DMS53 treated with DMSO at 0.1 percent for 48 hours (cell line): ENCODE data around the gene COLEC12.

Experiments used
- DNase-seq: peaks from one replicate; lab custom pipeline; 2025; ENCODE audit not compliant: unreplicated experiment; lab: John Stamatoyannopoulos, UW

The COLEC12 gene

DNA sequence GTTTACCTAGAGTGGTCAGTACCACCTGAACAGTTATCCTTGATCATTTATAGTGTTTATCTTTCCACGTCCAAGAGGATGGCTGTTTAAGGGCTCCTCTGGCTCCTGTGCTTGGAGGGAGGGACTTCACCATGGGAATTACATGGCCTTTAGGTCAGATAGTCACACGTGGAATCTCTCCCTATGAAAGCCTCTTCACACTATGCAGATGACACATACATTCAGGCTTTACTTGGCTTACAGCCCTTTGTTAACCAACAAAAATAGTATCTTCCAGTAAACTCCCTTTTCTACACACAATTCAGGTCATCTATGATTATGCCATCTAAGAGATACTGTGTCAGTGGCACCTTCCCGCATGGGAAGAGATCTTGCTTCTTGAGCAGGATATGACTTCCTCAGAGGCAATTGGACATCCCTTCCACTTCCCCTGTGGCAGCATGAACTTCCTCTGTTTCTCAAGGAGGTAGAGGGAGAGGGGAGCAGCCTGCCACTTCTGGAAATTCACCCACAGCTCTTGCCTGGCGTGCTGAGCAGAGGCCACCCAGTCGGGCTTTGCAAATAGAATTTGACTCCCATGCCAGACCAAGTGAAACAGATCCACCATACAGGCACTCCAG is 53.5 kb downstream of the COLEC12 start:
- no peak for DNase-seq

DNA sequence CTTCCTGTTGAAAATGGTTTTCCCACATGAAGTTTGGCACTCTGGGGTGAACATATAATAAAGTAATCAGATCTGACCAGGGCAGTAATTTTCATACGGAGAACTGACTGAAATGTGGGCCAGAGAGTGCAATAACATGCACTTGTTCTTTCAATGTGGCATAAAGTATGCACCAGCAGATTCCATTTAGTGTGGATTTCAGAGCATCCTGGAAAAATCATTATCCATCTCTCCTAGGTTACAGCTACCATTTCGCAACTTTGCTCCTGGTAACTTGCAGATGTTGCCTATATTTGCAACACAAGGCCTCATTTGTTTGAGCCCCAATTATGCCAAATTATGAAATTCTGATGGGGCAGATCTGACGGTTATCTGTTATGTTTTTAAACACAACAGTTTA is 55.4 kb downstream of the COLEC12 start:
- no peak for DNase-seq

DNA sequence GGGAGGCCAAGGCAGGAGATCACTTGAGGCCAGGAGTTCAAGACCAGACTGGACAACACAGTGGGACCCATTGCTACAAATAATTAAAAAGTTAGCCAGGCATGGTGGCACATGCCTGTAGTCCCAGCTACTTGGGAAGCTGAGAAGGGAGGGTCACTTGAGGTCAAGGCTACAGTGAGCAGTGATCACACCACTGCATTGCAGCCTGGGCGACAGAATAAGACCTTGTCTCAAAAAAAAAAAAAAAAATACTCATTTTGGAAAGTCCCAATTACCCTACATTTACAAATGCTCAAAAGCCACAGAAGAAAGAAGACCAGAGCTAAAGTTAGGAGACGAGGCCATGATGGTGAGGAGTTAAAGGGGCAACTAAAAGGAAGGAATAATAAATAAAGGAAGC is 61.9 kb downstream of the COLEC12 start:
- no peak for DNase-seq

DNA sequence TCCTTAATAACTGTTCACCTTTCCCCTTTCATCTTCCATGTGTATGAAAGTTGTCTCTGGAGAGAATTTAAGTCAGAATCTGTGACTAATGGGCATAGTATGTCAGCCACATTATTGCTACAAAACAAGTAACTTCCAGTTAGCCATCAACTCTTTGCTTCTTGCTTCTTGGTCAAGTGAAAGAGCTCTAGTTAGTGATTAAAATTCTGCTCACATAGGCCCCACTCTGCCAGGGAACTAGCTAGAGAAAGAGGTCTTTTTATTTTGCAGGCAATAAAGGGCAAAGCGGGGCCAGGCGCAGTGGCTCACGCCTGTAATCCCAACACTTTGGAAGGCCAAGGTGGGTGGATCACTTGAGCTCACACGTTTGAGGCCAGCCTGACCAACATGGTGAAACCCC is 64.6 kb downstream of the COLEC12 start:
- no peak for DNase-seq

DNA sequence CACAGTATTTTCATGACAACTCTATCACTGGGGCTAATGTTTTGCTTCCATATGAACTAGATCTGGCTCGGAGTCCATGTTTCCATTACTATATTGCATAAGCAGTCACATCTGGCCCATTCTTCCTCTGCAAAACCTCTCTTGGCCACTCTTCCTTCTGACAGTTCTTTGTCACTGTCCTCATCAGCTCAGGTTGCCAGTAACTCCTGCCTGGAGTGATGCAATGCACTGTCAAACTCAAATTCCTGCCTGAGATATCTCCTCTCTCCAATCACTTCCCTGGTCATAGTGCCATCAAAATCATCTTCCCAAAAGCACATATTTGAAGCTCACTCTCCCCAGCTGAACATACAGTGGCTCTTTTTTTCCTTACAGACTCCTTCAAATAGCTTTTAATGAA is 66.1 kb downstream of the COLEC12 start:
- no peak for DNase-seq

DNA sequence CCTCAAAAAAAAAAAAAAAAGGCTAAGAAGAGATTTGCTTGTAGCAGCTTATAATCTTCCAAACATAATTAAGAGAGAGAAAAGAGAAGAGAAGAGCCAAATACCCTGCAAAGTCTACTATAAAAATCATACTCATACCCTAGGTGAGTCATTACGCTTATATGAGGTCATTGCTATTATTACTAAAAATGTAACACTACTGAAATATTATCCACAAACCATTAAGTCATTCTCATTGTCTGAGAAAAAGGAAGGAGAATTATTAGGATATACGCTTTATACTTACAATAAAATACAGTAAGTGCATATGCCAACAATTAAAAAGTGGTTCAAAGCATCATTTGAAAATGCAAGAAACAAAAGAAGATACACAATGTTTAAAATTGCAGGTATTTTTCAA is 66.5 kb downstream of the COLEC12 start:
- DNase-seq: no peak

DNA sequence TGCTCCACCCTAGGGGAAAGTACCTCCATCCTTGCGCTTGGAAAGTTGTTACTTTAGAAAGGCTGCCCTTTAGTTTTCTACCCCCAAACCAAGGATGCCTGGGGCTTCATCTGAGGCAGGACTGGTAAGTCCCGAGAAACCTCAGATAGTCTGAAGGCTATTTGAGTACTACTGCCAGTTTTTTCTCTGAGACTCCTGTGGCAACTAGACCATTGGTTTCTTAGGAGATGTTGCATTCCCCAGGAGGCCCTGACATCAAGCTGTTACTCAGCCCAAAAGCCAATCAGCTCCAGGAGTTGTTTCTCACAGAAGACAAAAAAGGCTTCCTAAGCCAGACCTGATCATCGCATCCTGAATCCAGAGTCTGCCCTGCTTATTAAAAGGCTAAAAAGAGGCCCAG is 67.2 kb downstream of the COLEC12 start:
- no peak for DNase-seq

DNA sequence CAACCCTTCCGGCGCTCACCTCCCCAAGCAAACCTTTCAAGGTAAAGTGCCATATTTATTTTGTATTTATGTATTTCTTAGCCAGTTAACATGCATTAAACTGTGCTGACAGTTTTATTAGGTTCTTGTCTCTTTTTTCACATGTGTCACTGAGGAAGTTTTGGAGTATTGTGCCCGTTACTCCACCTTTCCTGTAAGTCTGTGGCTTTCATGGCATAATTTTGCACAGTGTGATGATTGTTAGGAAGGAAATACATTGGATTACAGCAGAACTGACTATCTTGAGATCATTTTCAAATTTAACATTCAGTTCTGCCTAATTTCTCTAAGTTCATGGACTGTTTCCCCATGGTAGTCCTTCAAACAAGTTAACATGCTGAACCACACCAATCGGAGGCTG is 67.7 kb downstream of the COLEC12 start:
- DNase-seq: no peak

DNA sequence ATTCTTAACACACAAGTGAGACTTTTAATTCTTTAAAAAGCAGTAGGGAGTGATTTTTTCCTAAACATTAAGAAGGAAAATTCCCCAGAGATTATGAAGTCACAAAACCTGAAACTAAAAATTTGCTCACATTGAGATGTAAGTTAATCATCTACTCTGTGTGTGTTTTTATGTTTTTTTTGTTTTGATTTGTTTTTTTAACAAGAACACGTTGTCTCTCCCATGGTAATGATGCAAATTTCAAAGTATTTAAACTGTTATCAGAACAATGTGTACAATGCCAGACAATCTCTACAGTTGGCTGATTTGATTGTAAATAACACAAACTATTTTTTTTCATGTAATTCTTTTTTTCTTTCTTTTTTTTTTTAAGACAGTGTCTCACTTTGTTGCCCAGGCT is 71.5 kb downstream of the COLEC12 start:
- DNase-seq: no peak

DNA sequence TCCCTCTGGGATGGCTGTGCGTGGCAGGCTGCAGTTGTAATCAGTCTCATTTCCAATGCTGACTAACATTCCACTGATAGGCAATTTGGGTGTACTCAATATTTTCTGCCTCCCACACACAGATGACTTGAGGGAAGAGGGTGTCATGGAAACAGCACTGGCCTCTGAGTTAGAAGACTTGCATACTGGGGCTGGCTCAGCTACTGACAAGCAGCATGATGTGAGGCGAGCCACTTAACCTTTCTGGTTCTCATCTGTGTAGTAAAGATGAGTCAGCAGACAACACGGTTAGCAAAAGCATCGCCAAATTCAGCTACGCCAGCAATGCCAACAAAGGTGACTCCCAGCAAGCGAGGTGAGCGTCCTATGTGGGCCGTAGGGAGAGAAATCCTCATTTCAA is 73.5 kb downstream of the COLEC12 start:
- peak; percentile 13 for DNase-seq

DNA sequence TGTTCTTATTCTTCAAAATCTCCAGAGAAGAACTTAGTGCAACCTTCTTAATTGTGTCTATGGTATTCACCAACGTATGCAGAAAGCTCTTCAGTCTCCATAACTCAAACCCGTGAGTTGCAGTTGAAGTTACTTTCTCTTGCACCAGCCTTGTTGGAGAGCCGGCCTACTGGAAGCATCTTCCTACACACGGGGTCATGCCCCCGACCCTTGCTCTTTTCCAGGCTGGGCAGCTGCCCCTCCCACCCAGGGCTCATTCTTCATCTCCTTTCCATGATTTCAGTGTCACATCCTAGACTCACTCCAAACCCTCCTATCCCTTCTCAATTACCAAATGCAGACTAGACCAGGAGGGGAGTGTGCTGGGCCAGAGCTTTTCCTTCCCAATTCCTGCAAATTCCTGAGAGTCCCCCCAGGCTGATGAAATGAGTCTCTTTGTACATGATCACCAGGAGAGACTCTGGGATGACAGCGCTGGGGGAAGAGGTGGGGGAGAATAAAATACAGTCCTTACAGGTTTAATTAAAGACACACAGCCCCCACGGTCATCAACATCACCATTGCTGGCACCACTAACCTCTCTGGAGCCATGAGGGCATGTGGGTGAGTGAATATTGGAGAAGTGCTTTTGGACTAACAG is 75.3 kb downstream of the COLEC12 start:
- no peak for DNase-seq

DNA sequence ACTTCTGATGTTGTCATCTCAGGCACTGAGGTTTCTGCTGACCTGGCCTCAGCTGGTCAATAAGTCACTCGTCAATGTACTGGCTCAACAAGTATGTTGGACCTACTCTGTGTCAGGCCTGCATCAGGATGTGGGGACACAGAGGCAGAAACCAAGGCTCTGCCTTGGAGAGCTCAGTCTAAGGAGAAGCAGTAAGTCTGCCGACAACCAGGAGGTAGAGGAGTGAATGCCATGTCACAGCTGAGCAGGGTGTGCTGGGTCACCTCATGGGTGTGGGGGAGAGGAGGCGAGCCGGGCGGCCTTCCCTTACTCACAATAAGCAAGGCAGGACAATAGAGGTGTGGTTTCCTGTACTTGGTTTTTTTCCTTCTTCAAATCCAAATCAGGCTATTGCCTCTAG is 75.8 kb downstream of the COLEC12 start:
- no peak for DNase-seq

DNA sequence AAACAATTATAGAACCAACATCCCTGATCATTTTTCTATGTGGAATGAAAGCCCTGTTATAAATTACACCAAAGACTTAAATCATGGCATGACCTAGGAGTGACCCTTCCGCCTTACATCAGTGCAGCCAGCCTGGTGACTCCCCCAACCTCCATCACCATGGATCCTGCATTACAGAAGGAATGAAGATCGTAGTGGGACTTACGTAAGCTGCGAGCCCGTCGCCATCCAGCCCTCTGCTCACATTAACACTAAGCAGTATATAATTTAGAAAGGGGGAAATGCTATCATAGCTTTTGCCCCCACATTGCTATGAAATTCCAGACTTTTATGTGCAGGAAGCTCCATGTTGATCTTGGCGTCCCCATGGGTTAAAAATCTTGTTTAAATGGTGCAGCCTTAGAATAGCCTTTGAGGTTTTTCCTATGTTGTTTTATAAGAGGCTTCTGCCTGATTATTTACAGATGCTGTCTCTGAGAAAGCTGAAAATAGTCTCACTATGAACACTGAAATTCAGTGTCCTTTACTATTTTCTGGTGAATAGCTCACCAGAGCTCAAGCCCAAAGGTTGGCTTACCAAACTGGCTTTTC is 76.3 kb downstream of the COLEC12 start:
- no peak for DNase-seq

DNA sequence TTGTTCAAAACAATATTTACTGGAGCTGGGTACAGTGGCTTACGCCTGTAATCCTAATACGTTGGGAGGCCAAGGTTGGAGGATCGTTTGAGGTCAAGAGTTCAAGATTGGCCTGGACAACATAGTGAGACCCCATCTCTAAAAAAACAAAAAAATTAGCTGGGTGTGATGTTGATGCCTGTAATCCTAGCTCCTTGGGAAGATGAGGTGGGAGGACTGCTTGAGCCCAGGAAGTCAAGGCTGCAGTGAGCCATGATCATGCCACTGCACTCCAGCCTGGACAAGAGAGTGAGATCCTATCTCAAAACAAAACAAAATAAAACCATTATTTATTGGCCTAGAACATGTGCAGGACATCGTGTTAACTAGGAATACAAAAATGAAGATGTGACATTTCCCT is 77.5 kb downstream of the COLEC12 start:
- DNase-seq: no peak

DNA sequence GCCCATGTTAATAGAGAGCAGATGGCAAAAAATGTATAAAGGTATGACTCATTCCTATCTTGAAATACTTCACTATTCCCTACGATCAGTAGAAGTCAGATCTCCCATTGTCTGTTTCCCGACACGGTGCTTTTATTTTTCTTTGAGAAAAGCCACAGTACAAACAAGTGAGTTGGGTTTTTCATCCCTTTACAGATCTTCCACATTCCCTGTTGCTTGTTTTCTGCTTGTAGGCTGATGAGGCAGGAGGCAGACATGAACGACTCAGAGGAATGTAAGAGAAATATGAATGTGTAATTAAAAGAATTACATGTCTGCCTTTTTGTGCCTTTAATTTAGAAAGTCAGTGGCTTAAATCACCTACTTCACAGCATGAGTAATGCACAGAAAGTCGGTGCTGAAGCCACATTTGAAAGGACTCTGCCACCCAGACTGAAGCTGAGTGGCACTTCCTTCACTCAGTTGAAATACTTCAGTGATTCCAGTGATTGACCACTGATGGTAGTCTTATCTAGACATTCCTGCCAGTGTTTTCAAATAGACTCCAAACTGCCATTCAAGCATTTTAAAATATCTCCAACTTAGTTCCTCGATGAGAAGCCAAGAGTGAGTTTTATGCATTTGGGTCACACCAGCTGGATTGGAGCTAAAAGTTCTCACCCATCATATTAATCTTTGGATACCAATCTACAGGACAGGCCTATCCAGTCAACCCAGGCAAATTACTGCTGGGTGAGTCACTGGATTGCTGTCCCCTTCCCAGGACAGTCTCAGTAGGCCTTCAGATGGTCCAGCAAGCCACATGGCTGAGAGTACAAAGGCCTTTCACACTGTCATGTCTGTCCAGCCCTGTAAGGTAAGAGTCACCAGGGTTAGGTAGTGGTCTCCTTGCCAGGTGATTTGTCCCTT is 79.0 kb downstream of the COLEC12 start:
- peak; percentile 35 for DNase-seq

DNA sequence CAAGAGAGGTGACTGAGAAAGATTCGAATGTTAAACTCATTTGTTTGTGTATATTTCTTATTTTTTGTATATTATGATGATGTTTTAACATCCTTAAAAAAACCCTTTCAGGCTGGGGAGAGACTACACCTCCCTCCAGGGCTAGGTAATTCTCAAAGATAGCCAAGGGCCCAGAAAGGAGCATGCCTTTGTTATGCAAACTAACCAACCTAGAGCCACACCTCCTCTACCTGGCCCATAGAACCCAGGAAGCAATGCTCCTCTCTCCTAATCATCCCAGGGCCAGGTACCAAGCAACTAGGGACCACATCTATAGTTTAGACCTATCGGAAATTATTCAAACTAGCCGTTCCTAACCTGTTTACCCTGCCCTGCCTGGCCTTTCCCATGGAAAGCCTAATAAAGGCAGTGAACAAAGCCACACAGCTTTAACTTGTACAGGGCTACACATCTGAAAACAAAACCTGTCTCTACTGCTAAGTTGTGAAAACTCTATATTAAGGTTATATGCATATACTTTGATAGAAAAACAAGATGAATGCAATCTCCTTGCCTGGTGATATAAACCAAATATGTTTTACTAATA is 79.7 kb downstream of the COLEC12 start:
- DNase-seq: no peak

DNA sequence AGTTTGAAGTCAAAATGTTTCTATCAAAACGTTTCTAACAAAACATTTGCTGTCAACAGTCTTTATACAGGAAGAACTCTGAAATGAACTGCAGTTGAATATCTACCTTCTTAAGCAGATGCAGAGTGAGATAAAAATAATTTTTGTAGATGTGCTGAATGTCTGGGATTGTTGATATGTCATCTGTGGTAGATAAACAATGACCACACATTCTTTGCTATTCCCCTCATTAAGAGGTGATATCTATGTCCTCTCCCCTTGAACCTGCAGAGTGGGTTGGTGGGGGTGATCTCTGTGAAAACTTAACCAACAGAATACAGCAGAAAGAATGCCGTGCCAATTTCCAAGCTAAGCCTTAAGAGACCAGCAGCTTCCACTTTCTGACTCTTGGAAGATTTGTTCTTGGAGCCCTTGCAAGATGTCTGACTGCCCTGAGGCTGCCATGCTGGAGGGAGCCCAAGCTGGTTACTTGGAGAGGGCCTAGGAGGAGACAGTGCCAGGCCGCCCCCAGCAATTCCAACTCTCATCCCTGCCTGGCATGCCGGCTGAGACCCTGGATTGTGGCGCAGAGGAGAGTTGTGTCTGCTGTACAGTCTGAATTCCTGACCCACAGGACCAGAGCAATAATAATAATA is 80.8 kb downstream of the COLEC12 start:
- no peak for DNase-seq

DNA sequence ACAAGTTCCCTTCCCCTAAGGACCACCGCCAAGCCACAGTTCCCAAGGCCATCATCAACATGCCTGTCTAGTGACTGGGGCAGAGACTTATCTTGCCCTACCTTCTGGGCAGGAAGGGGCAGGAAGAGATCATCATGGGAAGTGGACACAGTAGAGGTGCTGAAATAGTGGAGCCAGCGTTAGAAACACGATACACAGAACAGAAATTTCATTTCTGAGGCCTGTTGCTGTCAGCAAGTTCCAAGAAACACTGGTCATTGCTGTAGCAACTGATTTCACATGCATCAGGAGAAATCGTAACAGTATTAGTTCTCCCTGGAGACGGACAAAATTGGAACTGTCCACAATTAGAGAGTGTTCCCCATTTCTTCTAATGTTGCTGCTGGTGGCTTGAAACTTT is 83.0 kb downstream of the COLEC12 start:
- no peak for DNase-seq

DNA sequence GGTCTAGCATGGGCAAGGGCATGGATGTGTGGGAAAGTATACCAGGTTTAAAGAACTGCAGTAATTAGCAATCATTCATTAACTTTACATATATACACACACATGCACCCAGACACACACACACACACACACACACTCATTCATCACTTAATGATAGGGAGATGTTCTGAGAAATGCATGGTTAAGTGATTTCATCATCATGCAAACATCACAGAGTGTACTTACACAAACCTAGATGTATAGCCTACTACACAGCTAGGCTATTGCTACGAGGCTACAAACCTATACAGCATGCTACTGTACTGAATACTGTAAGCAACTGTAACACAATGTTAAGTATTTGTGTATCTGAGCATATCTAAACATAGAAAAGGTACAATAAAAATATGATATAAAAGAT is 83.6 kb downstream of the COLEC12 start:
- no peak for DNase-seq

DNA sequence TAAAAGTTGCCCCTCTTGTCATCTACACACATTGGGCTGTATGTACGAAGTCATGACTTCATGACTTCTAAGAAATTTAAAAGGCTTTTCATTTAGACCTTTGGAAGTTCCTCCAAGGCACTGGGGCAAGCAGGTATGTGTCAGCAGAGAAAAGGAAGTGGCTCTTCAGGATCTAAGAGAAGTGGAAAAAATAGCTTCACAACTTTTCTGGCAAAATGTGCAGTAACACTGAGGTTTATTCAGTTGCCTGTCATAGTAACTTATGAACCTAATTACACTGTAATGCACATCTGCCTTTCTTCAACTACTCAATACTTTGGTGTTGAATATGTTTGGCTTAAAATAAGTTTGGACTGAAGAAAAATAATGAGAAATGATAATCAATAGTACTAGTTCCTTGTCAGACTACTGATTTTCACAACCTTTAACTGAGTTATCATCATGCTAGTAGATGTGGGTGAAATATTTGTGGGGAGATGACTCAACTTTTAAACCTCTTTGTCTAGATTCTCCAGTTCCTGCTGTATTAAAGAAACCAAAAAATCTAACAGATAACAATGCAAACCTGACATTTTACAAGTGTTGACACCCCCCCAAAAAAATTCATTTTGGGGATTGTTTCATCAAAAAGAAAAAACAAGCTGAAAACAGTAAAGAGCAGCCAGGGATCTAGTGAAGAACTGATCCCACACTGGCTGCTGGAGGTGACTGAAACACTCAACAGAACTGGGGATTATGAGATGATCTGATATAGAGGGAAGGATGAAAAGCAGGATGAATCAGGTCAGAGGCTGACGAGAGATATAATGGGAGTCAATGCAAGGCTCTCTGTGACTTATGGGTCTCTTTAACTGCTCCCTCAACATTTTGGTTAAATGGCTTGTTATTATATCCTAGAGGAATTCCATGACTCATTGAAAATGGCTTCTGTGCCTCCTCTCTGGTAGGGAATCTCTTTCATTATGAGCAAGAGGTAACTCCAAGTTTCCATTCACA is 84.6 kb downstream of the COLEC12 start:
- no peak for DNase-seq
